GM19395 (cell line): ENCODE data around the gene TEX48.

ENCODE experiments used
- ATAC-seq: cut with Tn5 transposase; IDR thresholded peaks from one replicate; pipeline ENCODE4 v1.9.1; 2021; ENCODE audit warnings: mild to moderate bottlenecking, moderate library complexity; ENCODE audit not compliant: unreplicated experiment

The TEX48 gene

GRCh38 chr9:114626415-114627020 lies 55.5 kb downstream of the TEX48 start:
- no peak for ATAC-seq

GRCh38 chr9:114624677-114625076 lies 57.3 kb downstream of the TEX48 start:
- ATAC-seq = no peak

GRCh38 chr9:114621975-114622609 lies 59.9 kb downstream of the TEX48 start:
- ATAC-seq = no peak

- ATAC-seq = no peak
These were observed 60.4 kb downstream of the TEX48 start for GRCh38 chr9:114621561-114621960.

- ATAC-seq = peak; percentile 53
These were observed 62.7 kb downstream of the TEX48 start for GRCh38 chr9:114619191-114619761.

GRCh38 chr9:114616684-114617520 lies 65.1 kb downstream of the TEX48 start:
- ATAC-seq = peak; percentile 69
